ENCODE data around the gene SLC37A2. TPM values are rescaled to one million over a fixed set of nuclear protein-coding genes. Genes with fewer than 3 reads are reported as not detected.

The SLC37A2 gene
- total and polyA plus RNA-seq, 2 of the 4 experiments (the other 2 are of a cell fraction), result 0.72 to 1.1 TPM

DNA sequence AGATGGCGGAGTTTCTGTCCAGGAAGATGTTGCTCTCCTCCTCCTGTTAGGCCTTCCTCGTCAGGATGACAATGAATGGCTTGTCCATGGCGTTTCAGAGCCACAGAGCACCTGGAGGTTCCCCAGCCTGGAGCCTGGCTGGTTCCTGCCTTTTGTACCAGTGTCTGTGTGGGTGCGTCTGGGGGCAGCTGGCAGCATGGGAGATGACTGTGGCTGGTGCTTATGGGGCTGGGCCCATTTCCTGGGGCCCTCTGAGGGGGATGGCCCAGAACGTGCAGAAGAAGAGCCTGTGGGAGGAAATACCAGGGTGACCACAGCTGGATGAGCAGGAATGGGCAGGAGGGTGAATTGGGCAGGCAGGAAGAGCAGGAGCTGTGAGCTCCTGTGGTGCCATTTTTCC is 6.7 kb downstream of the SLC37A2 start:
- no peak overlapping the region for H4K91ac ChIP-seq (ENCODE audit: insufficient read depth, low read depth, low read length)
- peaks cover 15% of the 10 kb centered on the region for H3K4me1 ChIP-seq (ENCODE audit: control insufficient read depth, insufficient read depth, low read length)
- no peak overlapping the region; the same call in 2 of the 3 replicates for H2BK15ac ChIP-seq (ENCODE audit: low read depth, low read length)
- no TSS peak for BruUV-seq (replicated peaks)
- no peak overlapping the region for H3K18ac ChIP-seq (ENCODE audit: low read depth, low read length)
- ATAC-seq (ENCODE audit: low read depth) (peak; percentile 43; the same call in 1 of the 2 replicates), DNase-seq (peak; percentile 18)
- no peak overlapping the region for H2BK5ac ChIP-seq (ENCODE audit: low read depth, low read length, poor library complexity, severe bottlenecking)
- H3K4me2 ChIP-seq (ENCODE audit: low read depth, low read length), result no peak overlapping the region
- H3K36me3 ChIP-seq (ENCODE audit: control insufficient read depth, insufficient read depth, low read length), result no peaks in the 10 kb centered on the region
- 93% methylated on average over 2 of the region's 5 CpGs; no CpG with 5 or more reads in 1 of the 2 experiments for WGBS, 2 experiments (ENCODE audit: extremely low coverage in 2 of 2, insufficient read length in 1 of 2)
- H2AFZ ChIP-seq (replicated peaks; ENCODE audit: low read length, poor library complexity), result peak overlapping the region; percentile 71
- in situ Hi-C loops (cut with MboI; ENCODE audit: low sequenced_read_pairs) (no loop called here), dilution Hi-C loops (cut with HindIII; ENCODE audit: low sequenced_read_pairs, unreplicated experiment) (no loop called here), intact Hi-C loops (cut with micrococcal nuclease) (no loop called here)
- ChIA-PET POLR2A (ENCODE audit: unreplicated experiment) (no interaction called here), CTCF (interaction anchor here (0.6 to 1.5 kb wide), 2 partner anchors 10 to 264 kb away, joined by 3 to 5 read pairs; no protein-coding TSS in a partner anchor)
- H3K56ac ChIP-seq (ENCODE audit: extremely low read depth, insufficient read depth, low read length), result no peak overlapping the region
- H2BK20ac ChIP-seq (ENCODE audit: low read depth, low read length), result no peak overlapping the region
- H3K23ac ChIP-seq (ENCODE audit: low read depth, low read length), result peak overlapping the region; percentile 38; the same call in 1 of the 2 replicates
- peak overlapping the region; percentile 31 for H2AK9ac ChIP-seq (replicated peaks; ENCODE audit: low read depth, low read length, poor library complexity)
- peak overlapping the region in 1 of 2 experiments; percentile 63; a peak in 2 of 4 replicates for H4K8ac ChIP-seq (ENCODE audit: low read depth in 2 of 2, low read length in 2 of 2)
- peak overlapping the region; percentile 32; the same call in 1 of the 2 replicates for H2BK120ac ChIP-seq (ENCODE audit: low read depth, low read length)
- H3K9me1 ChIP-seq (ENCODE audit: insufficient read depth, low read length), result peaks cover 20% of the 10 kb centered on the region
- H3K27me3 ChIP-seq (ENCODE audit: control insufficient read depth, insufficient read depth, low read length), result no peaks in the 10 kb centered on the region; the same call in 1 of the 2 replicates
- peak overlapping the region; percentile 70; the same call in 1 of the 2 replicates for H2AK5ac ChIP-seq (ENCODE audit: low read depth, low read length)
- H3K4me3 ChIP-seq (ENCODE audit: insufficient read depth, low read depth, low read length), result no peak overlapping the region
- H3K14ac ChIP-seq (replicated peaks; ENCODE audit: low read depth, low read length), result peak overlapping the region; percentile 46; the same call in 1 of the 2 replicates
- H4K20me1 ChIP-seq (ENCODE audit: insufficient read depth, low read length), result no peaks in the 10 kb centered on the region
- no peak overlapping the region for H3K9ac ChIP-seq (ENCODE audit: low read depth, low read length)
- H3K4ac ChIP-seq (ENCODE audit: low read depth, low read length), result peak overlapping the region; percentile 59; the same call in 1 of the 2 replicates
- TF ChIP-seq POLR2A (IDR thresholded peaks at IDR 0.05; ENCODE audit: low read depth, low read length), result no peak
- TF ChIP-seq RFX5 (IDR thresholded peaks at IDR 0.05; ENCODE audit: low read depth, low read length), result no peak
- TF ChIP-seq SMC3 (IDR thresholded peaks at IDR 0.05; ENCODE audit: low read depth, low read length), result no peak
- peak; percentile 52; the same call in 1 of the 2 replicates for TF ChIP-seq BHLHE40 (IDR thresholded peaks at IDR 0.05; ENCODE audit: low read depth, low read length)
- H3K9me3 ChIP-seq (ENCODE audit: control insufficient read depth, insufficient read depth, low read length), result no peaks in the 10 kb centered on the region
- no peak overlapping the region for H4K5ac ChIP-seq (ENCODE audit: low read depth, low read length)
- H3K79me1 ChIP-seq (ENCODE audit: low read depth in 1 of 2, low read length in 2 of 2), result no peaks in the 10 kb centered on the region
- no peak overlapping the region for H3K27ac ChIP-seq (ENCODE audit: insufficient read depth, low read length)

All from IMR-90 (cell line).